Loucy (cell line): ENCODE measurements around the gene GHRH.

Experiments used
- H2AFZ ChIP-seq: fragments of 200-600 bp; sonication (generic); 2 replicates; pipeline ENCODE4 v1.6.0; 2016; ENCODE audit warnings: antibody characterized with exemption, mild to moderate bottlenecking, low read length, moderate library complexity
- H3F3A ChIP-seq: fragments of 200-600 bp; 2 replicates; pipeline ENCODE4 v1.6.0; 2016; ENCODE audit warnings: antibody characterized with exemption, low read depth, mild to moderate bottlenecking
- H3K27me3 ChIP-seq: fragments of 200-600 bp; sonication (generic); 2 replicates; pipeline ENCODE4 v1.6.1; 2014; ENCODE audit warnings: low read length, mild to moderate bottlenecking; ENCODE audit not compliant: insufficient read depth, poor library complexity, severe bottlenecking
- H3K36me3 ChIP-seq: fragments of 200-600 bp; sonication (generic); 2 replicates; pipeline ENCODE4 v1.6.1; 2016; ENCODE audit warnings: low read length; ENCODE audit not compliant: insufficient read depth
- H3K4me1 ChIP-seq: fragments of 200-600 bp; sonication (generic); 2 replicates; pipeline ENCODE4 v1.5.1; 2014; ENCODE audit warnings: low read length, mild to moderate bottlenecking; ENCODE audit not compliant: insufficient read depth, poor library complexity, severe bottlenecking
- H3K4me2 ChIP-seq: fragments of 200-600 bp; sonication (generic); 2 replicates; pipeline ENCODE4 v1.6.0; 2014; ENCODE audit warnings: antibody characterized with exemption, low read length, low read depth, mild to moderate bottlenecking; ENCODE audit not compliant: poor library complexity, severe bottlenecking
- H3K4me3 ChIP-seq: fragments of 200-600 bp; sonication (generic); 2 replicates; pipeline ENCODE4 v1.5.1; 2014; ENCODE audit warnings: low read length, mild to moderate bottlenecking, mixed read lengths; ENCODE audit not compliant: poor library complexity, severe bottlenecking
- H3K79me2 ChIP-seq: fragments of 200-600 bp; sonication (generic); 2 replicates; pipeline ENCODE4 v1.6.1; 2014; ENCODE audit warnings: low read length; ENCODE audit not compliant: insufficient read depth
- H3K9ac ChIP-seq: fragments of 200-600 bp; sonication (generic); 2 replicates; pipeline ENCODE4 v1.6.0; 2014; ENCODE audit warnings: mild to moderate bottlenecking, low read depth, low read length, moderate library complexity; ENCODE audit not compliant: poor library complexity, severe bottlenecking
- H3K9me2 ChIP-seq: fragments of 200-600 bp; sonication (generic); replicated peaks from 2 replicates; pipeline ENCODE4 v1.6.1; 2016; ENCODE audit warnings: low read depth, low read length, mixed read lengths
- H3K9me3 ChIP-seq: fragments of 200-600 bp; sonication (generic); 2 replicates; pipeline ENCODE4 v1.6.1; 2014; ENCODE audit warnings: mild to moderate bottlenecking, antibody characterized with exemption, low read length, low read depth; ENCODE audit not compliant: insufficient read depth
- H4K20me1 ChIP-seq: fragments of 200-600 bp; sonication (generic); 2 replicates; pipeline ENCODE4 v1.6.0; 2014; ENCODE audit warnings: antibody characterized with exemption, low read length, mild to moderate bottlenecking; ENCODE audit not compliant: insufficient read depth, poor library complexity, severe bottlenecking
- CTCF ChIP-seq: fragments of 200-600 bp; sonication (generic); conservative IDR thresholded peaks from 2 replicates; pipeline ENCODE4 v1.5.1; 2014; ENCODE audit warnings: mild to moderate bottlenecking, antibody characterized with exemption, low read length
- EZH2phosphoT487 ChIP-seq: fragments of 200-600 bp; IDR thresholded peaks from 2 replicates; pipeline ENCODE4 v1.6.1; 2018; ENCODE audit warnings: antibody characterized with exemption, mild to moderate bottlenecking, moderate library complexity, borderline replicate concordance

The GHRH gene

GRCh38 chr20:37274851-37275524, 13.4 kb upstream of the GHRH start:
- no peaks in the 10 kb centered on the region for H3K36me3 ChIP-seq
- H3K4me3 ChIP-seq: no peak overlapping the region
- no peaks in the 10 kb centered on the region for H3K27me3 ChIP-seq
- TF ChIP-seq CTCF (no peak), EZH2phosphoT487 (no peak)
- no peaks in the 10 kb centered on the region for H3K9me2 ChIP-seq
- no peaks in the 10 kb centered on the region for H4K20me1 ChIP-seq
- H3K9ac ChIP-seq: no peak overlapping the region
- no peak overlapping the region for H2AFZ ChIP-seq
- H3K9me3 ChIP-seq: no peaks in the 10 kb centered on the region
- H3K4me1 ChIP-seq: peaks cover 9% of the 10 kb centered on the region
- H3F3A ChIP-seq: no peaks in the 10 kb centered on the region
- H3K79me2 ChIP-seq: no peaks in the 10 kb centered on the region
- no peak overlapping the region for H3K4me2 ChIP-seq

GRCh38 chr20:37273988-37274387, 12.4 kb upstream of the GHRH start:
- Histone ChIP-seq H3K9me3 (no peaks in the 10 kb centered on the region), H3F3A (no peaks in the 10 kb centered on the region), H3K4me3 (no peak overlapping the region), H3K4me1 (peaks cover 11% of the 10 kb centered on the region), H4K20me1 (no peaks in the 10 kb centered on the region), H3K79me2 (no peaks in the 10 kb centered on the region), H3K4me2 (no peak overlapping the region), H3K9ac (no peak overlapping the region), H3K27me3 (no peaks in the 10 kb centered on the region), H3K36me3 (no peaks in the 10 kb centered on the region), H2AFZ (no peak overlapping the region), H3K9me2 (no peaks in the 10 kb centered on the region)
- TF ChIP-seq CTCF (no peak), EZH2phosphoT487 (no peak)

- H4K20me1 ChIP-seq: no peaks in the 10 kb centered on the region
- H3K4me3 ChIP-seq: no peak overlapping the region
These were observed 9.8 kb upstream of the GHRH start for GRCh38 chr20:37271421-37271768.

More at GRCh38 chr20:37271421-37271768, 9.8 kb upstream of the GHRH start:
- TF ChIP-seq CTCF: no peak
- TF ChIP-seq EZH2phosphoT487: no peak
- Histone ChIP-seq H2AFZ (no peak overlapping the region), H3K36me3 (no peaks in the 10 kb centered on the region), H3K9me2 (no peaks in the 10 kb centered on the region), H3K9ac (no peak overlapping the region), H3K4me2 (no peak overlapping the region), H3F3A (no peaks in the 10 kb centered on the region), H3K9me3 (no peaks in the 10 kb centered on the region), H3K4me1 (peaks cover 11% of the 10 kb centered on the region), H3K27me3 (no peaks in the 10 kb centered on the region), H3K79me2 (no peaks in the 10 kb centered on the region)
